Measurements from ENCODE around the gene CERS6.

GRCh38 chr2:168645696-168646338 lies 189.7 kb downstream of the CERS6 start:
- TF ChIP-seq EZH2 (IDR thresholded peaks at IDR 0.05) = no peak
- TF ChIP-seq POLR2AphosphoS5 (IDR thresholded peaks at IDR 0.05; ENCODE audit: borderline replicate concordance, low read depth, low read length) = no peak

Data from SK-N-MC (cell line).